Measurements from ENCODE around the gene RNU2-63P.

DNA sequence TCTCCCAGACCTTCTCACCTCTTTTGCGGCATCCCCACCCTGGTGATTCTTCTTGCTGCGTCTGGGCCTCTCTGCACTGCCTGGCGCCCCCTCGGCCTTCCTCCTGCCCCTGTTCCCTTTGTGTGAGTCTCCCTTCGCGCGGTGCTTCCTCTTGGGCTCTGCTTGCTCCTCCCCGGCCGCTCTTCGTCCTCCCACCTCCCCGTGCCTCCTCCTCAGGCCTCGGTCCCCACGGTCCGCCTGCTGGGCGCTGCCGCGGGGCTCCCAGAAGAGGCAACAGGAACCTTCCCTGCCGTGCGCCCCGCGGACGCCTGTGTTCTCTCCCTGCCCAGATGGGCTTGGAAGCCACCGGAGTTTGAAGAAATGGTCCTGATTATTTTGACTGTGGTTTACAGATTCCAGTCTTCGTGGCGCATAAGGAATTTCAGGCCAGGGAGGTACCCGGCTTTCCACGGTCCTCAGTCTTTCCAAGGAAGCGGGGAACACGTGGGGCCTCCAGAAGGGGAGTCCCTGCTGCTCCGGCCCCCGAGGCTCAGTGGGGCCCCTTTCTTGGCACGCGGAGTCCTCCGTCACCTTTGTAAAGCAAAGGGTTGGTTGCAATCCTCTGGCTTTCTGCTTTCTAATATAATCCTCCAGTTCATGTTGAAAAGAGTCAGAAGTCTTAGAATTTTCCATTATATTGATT, 13.1 kb downstream of the RNU2-63P start:
- TF ChIP-seq CTCF (IDR thresholded peaks at IDR 0.05; ENCODE audit: control extremely low read depth in 1 of 3, insufficient read depth in 1 of 3, low read depth in 1 of 3, low read length in 3 of 3) (no peak), MAX (IDR thresholded peaks at IDR 0.05) (peak; percentile 74), RFX5 (IDR thresholded peaks at IDR 0.05; ENCODE audit: borderline replicate concordance, low read depth, low read length) (no peak)

All from H1 (cell line).